HCT116 (cell line): ENCODE measurements around the gene CLP1. TPM values are rescaled to one million over a fixed set of nuclear protein-coding genes. Genes with fewer than 3 reads are reported as not detected.

Experiments used
- ATAC-seq: fragments of 200-7000 bp; cut with Tn5 transposase; 2 replicates; pipeline ENCODE4 v1.9.1; 2020; ENCODE audit warnings: mild to moderate bottlenecking, moderate library complexity
- BruUV-seq: library from RNA; stranded (reverse); fragments of 400-500 nt; replicated peaks from 2 replicates; lab custom pipeline; 2021; lab: Mats Ljungman, UMichigan
- CTCF ChIA-PET: fragments of 300-600 bp; sonication (Branson Sonifier 250); formaldehyde crosslinking; loops from one replicate; lab custom pipeline; 2021; ENCODE audit warnings: antibody characterized with exemption; lab: Charles Lee
- POLR2A ChIA-PET: fragments of 300-600, 350-600 bp; sonication (Branson Sonifier 250); formaldehyde crosslinking; loops from one replicate; lab custom pipeline; 2021; ENCODE audit warnings: antibody characterized with exemption; lab: Charles Lee
- RAD21 ChIA-PET, 2 experiments: fragments of 300-600 bp; sonication (Branson Sonifier 250); formaldehyde crosslinking; loops; one replicate each; lab custom pipeline; 2023; ENCODE audit warnings: low total read pairs in 2 of 2; ENCODE audit not compliant: uncharacterized antibody in 2 of 2, unreplicated experiment in 2 of 2, low non-redundant PET in 1 of 2; lab: Charles Lee
- DNase-seq: peaks from one replicate; pipeline ENCODE4 v3.0.0-alpha.2; 2010; ENCODE audit warnings: low read depth, low spot score
- H2AFZ ChIP-seq: fragments of 200-600 bp; shearing (Covaris generic), sonication (generic); 2 replicates; pipeline ENCODE4 v1.6.1; 2017; ENCODE audit warnings: low read depth, mixed run types, mixed read lengths, antibody characterized with exemption, low read length; ENCODE audit not compliant: poor library complexity, severe bottlenecking
- H3K27ac ChIP-seq: 2 replicates; pipeline ENCODE4 v1.5.1; 2012; ENCODE audit warnings: low read depth, low read length
- H3K27me3 ChIP-seq: fragments of 200-600 bp; sonication (generic); 2 replicates; pipeline ENCODE4 v1.6.1; 2016; ENCODE audit warnings: mixed run types, low read length, mixed read lengths; ENCODE audit not compliant: insufficient read depth
- H3K36me3 ChIP-seq, 2 experiments: fragments of 200-500 bp in 1 of 2; fragments of 200-600 bp in 1 of 2; sonication (Bioruptor generic) in 1 of 2; sonication (generic) in 1 of 2; 2 replicates each; pipeline versions ENCODE4 v1.5.1 to v1.6.1; 2014 to 2016; ENCODE audit warnings: low read length in 2 of 2, inconsistent platforms in 1 of 2, mixed read lengths in 1 of 2, mixed run types in 1 of 2; ENCODE audit not compliant: insufficient read depth in 2 of 2, control insufficient read depth in 1 of 2
- H3K4me1 ChIP-seq, 2 experiments: fragments of 200-600 bp in 1 of 2; sonication (generic) in 1 of 2; 2 replicates each; pipeline versions ENCODE4 v1.5.1 to v1.6.1; 2012 to 2017; ENCODE audit warnings: low read length in 2 of 2, inconsistent platforms in 1 of 2, mild to moderate bottlenecking in 1 of 2, mixed read lengths in 1 of 2, mixed run types in 1 of 2, moderate library complexity in 1 of 2; ENCODE audit not compliant: insufficient read depth in 2 of 2, control insufficient read depth in 1 of 2
- H3K4me2 ChIP-seq: fragments of 200-600 bp; sonication (generic); 2 replicates; pipeline ENCODE4 v1.6.1; 2017; ENCODE audit warnings: mixed run types, low read length, mixed read lengths
- H3K4me3 ChIP-seq, 2 experiments: fragments of 200-600 bp in 1 of 2; sonication (generic) in 1 of 2; replicated peaks in 1 of 2; 2 replicates each; pipeline ENCODE4 v1.5.1; 2011 to 2016; ENCODE audit warnings: low read length in 2 of 2, control low read depth in 1 of 2, low read depth in 1 of 2, mild to moderate bottlenecking in 1 of 2, mixed read lengths in 1 of 2, mixed run types in 1 of 2
- H3K79me2 ChIP-seq: fragments of 200-600 bp; sonication (generic); 2 replicates; pipeline ENCODE4 v1.6.1; 2017; ENCODE audit warnings: mild to moderate bottlenecking, mixed run types, low read length, moderate library complexity, mixed read lengths; ENCODE audit not compliant: insufficient read depth
- H3K9ac ChIP-seq: fragments of 200-600 bp; sonication (generic); 2 replicates; pipeline ENCODE4 v1.6.1; 2016; ENCODE audit warnings: low read length, mixed read lengths
- H3K9me2 ChIP-seq: fragments of 200-600 bp; sonication (generic), shearing (Covaris generic); 2 replicates; pipeline ENCODE4 v1.6.1; 2017; ENCODE audit warnings: mixed run types, mild to moderate bottlenecking, moderate library complexity; ENCODE audit not compliant: insufficient read depth
- H3K9me3 ChIP-seq, 2 experiments: fragments of 200-500 bp in 1 of 2; fragments of 200-600 bp in 1 of 2; sonication (Bioruptor generic) in 1 of 2; sonication (generic) in 1 of 2; 2 replicates each; pipeline ENCODE4 v1.6.1; 2014 to 2017; ENCODE audit warnings: low read length in 2 of 2, mixed read lengths in 2 of 2, inconsistent platforms in 1 of 2, low read depth in 1 of 2, mild to moderate bottlenecking in 1 of 2, mixed run types in 1 of 2, moderate library complexity in 1 of 2; ENCODE audit not compliant: control insufficient read depth in 1 of 2, insufficient read depth in 1 of 2
- H4K20me1 ChIP-seq: fragments of 200-600 bp; sonication (generic), shearing (Covaris generic); 2 replicates; pipeline ENCODE4 v1.6.1; 2017; ENCODE audit warnings: mixed run types, mild to moderate bottlenecking, moderate library complexity; ENCODE audit not compliant: insufficient read depth
- CBX3 ChIP-seq: IDR thresholded peaks from 2 replicates; pipeline ENCODE4 v1.6.1; 2012; ENCODE audit warnings: low read depth
- EZH2phosphoT487 ChIP-seq: fragments of 200-600 bp; IDR thresholded peaks from 2 replicates; pipeline ENCODE4 v1.6.1; 2018; ENCODE audit warnings: antibody characterized with exemption, borderline replicate concordance
- POLR2AphosphoS5 ChIP-seq: IDR thresholded peaks from 2 replicates; pipeline ENCODE4 v1.6.1; 2011; ENCODE audit warnings: mild to moderate bottlenecking, low read depth, low read length, moderate library complexity
- SIN3A ChIP-seq: IDR thresholded peaks from 2 replicates; pipeline ENCODE4 v1.6.1; 2012; ENCODE audit warnings: low read depth
- intact Hi-C: fragments of 100-400 bp; cut with micrococcal nuclease; formaldehyde crosslinking; loops from 2 replicates; pipeline ENCODE4 v1.10.0; 2022
- total RNA-seq: library from RNA; stranded (reverse); gene quantifications from one replicate; pipeline ENCODE4 v1.2.1, GENCODE V29; 2021; ENCODE audit not compliant: unreplicated experiment
- TF ChIP-seq, protein P1 (sequence below): IDR thresholded peaks from 2 replicates; pipeline ENCODE4 v1.6.1; 2011; ENCODE audit warnings: mild to moderate bottlenecking, low read length, moderate library complexity; ENCODE audit not compliant: insufficient replicate concordance; ENCODE audit errors: extremely low read depth

Gene CLP1
- total RNA-seq, 1 experiment from 2014 or later, result 17.7 TPM

DNA sequence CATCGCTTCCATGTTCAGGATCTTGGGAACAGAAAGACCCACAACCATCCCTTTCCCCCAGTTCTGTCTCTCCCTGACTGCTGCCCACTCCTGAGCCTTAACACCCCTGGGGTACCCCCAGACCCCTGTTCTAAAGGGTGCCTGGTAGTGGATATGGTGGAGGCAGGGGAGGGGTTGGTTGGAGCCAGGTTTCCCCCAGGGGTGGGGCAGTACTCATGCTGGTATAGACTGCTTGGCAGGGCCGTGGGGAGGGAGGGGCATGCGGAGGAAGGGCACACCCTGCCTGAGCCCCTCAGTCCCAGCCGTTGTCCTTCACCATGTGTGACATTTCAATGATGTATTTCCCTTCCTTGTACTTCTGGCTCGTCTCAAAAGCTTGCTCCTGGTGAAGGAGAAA is 11.9 kb upstream of the CLP1 start:
- ChIA-PET POLR2A (no interaction called here), RAD21 (no interaction called here), CTCF (no interaction called here)
- no peaks in the 10 kb centered on the region for H3K9me2 ChIP-seq
- no peak overlapping the region for H3K27ac ChIP-seq
- H2AFZ ChIP-seq, result peak overlapping the region; percentile 22
- H3K9me3 ChIP-seq, result no peaks in the 10 kb centered on the region
- peaks cover 0 to 25% of the 10 kb centered on the region in 2 experiments; a peak in 3 of 4 replicates for H3K4me1 ChIP-seq
- H3K9ac ChIP-seq, result no peak overlapping the region
- no peak for DNase-seq
- no TSS peak for BruUV-seq
- H3K79me2 ChIP-seq, result no peaks in the 10 kb centered on the region
- H3K36me3 ChIP-seq, result no peaks in the 10 kb centered on the region
- peaks cover 12% of the 10 kb centered on the region; the same call in 1 of the 2 replicates for H3K27me3 ChIP-seq
- ATAC-seq, result no peak
- no peak overlapping the region for H3K4me3 ChIP-seq
- intact Hi-C loops, result loop anchor here (10.0 kb wide), 1 partner anchor 801 kb away; no protein-coding TSS in a partner anchor
- H4K20me1 ChIP-seq, result no peaks in the 10 kb centered on the region
- H3K4me2 ChIP-seq, result no peak overlapping the region
- TF ChIP-seq POLR2AphosphoS5, result 0 out of 2 replicates have a peak, but pooled peaks have one; percentile 10
- no peak for TF ChIP-seq EZH2phosphoT487

DNA sequence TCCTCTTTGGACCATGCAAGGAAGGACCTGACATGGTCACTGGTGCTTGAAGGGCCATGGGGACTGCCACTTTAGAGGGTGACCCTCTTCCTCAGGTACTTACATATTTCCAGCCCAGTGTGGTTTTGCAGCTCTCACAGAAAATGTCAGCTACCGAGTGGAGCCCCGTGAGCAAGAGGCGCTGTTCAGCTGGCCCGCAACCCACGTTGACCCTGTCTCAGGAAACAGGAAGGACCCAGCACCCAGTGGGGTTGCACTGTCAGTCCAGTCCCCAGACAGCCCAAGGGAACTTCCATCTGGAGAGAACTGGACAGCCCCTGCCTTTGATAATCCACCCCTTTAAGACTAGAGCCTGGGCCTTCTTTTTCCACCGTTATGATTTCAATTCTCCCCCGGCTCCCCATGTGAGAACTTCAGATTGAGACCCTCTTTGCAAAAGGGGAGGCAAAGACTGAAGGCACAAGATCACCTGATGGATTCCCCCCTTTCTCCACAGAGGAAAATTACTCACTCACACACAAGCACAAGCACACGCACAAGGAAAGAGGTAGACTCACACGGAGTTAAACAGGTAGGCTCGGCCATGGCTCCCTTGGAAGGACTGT is 11.3 kb upstream of the CLP1 start:
- ChIA-PET RAD21 (no interaction called here), CTCF (no interaction called here), POLR2A (no interaction called here)
- H3K4me1 ChIP-seq, result peaks cover 0 to 25% of the 10 kb centered on the region in 2 experiments; a peak in 3 of 4 replicates
- H3K27ac ChIP-seq, result no peak overlapping the region
- ATAC-seq, result no peak
- no peak overlapping the region for H2AFZ ChIP-seq
- H3K9me2 ChIP-seq, result no peaks in the 10 kb centered on the region
- DNase-seq, result no peak
- H3K27me3 ChIP-seq, result peaks cover 12% of the 10 kb centered on the region; the same call in 1 of the 2 replicates
- H3K79me2 ChIP-seq, result no peaks in the 10 kb centered on the region
- no peaks in the 10 kb centered on the region for H3K9me3 ChIP-seq
- no peak overlapping the region for H3K4me2 ChIP-seq
- H3K36me3 ChIP-seq, result no peaks in the 10 kb centered on the region
- no peak overlapping the region for H3K4me3 ChIP-seq
- no peak overlapping the region for H3K9ac ChIP-seq
- no TSS peak for BruUV-seq
- intact Hi-C loops, result loop anchor here (10.0 kb wide), 1 partner anchor 801 kb away; no protein-coding TSS in a partner anchor
- TF ChIP-seq SIN3A (no peak), CBX3 (no peak)
- TF ChIP-seq, protein P1, sequence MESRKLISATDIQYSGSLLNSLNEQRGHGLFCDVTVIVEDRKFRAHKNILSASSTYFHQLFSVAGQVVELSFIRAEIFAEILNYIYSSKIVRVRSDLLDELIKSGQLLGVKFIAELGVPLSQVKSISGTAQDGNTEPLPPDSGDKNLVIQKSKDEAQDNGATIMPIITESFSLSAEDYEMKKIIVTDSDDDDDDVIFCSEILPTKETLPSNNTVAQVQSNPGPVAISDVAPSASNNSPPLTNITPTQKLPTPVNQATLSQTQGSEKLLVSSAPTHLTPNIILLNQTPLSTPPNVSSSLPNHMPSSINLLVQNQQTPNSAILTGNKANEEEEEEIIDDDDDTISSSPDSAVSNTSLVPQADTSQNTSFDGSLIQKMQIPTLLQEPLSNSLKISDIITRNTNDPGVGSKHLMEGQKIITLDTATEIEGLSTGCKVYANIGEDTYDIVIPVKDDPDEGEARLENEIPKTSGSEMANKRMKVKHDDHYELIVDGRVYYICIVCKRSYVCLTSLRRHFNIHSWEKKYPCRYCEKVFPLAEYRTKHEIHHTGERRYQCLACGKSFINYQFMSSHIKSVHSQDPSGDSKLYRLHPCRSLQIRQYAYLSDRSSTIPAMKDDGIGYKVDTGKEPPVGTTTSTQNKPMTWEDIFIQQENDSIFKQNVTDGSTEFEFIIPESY, result no peak
- TF ChIP-seq, all 23 proteins: peak for 0
- H4K20me1 ChIP-seq, result no peaks in the 10 kb centered on the region
